ENCODE data around the gene SPPL2B. TPM values are rescaled to one million over a fixed set of nuclear protein-coding genes. Genes with fewer than 3 reads are reported as not detected.
A peak's percentile ranks its signal among the peaks of the same experiment; 100 is the strongest.

The SPPL2B gene
- total RNA-seq, 2 experiments from 2014 or later: 106 to 111 TPM

GRCh38 chr19:2353887-2354592, 25.6 kb downstream of the SPPL2B start:
- Mint-ChIP-seq H3K4me3 (no peak overlapping the region), H3K36me3 (ENCODE audit: low read depth) (no peaks in the 10 kb centered on the region), H3K4me1 (ENCODE audit: low read depth) (no peaks in the 10 kb centered on the region), H3K27ac (no peak overlapping the region), H3K27me3 (no peaks in the 10 kb centered on the region), H3K9me3 (no peaks in the 10 kb centered on the region)
- ChIA-PET CTCF (no interaction called here), POLR2A (no interaction called here)
- Histone ChIP-seq H3K27me3 (ENCODE audit: control insufficient read depth in 1 of 2, insufficient read depth in 2 of 2, low read length in 2 of 2) (no peaks in the 10 kb centered on the region), H3K4me3 (ENCODE audit: low read length) (no peak overlapping the region), H3K27ac (ENCODE audit: low read depth in 1 of 2, low read length in 2 of 2) (no peak overlapping the region), H3K9me3 (ENCODE audit: control insufficient read depth in 1 of 2, insufficient read depth in 1 of 2, low read length in 2 of 2) (no peaks in the 10 kb centered on the region), H3K4me1 (ENCODE audit: insufficient read depth, low read length) (no peaks in the 10 kb centered on the region), H3K36me3 (ENCODE audit: insufficient read depth, low read length) (peaks cover 18% of the 10 kb centered on the region)
- no peak for ATAC-seq (ENCODE audit: poor library complexity)
- no peak for TF ChIP-seq CTCF (IDR thresholded peaks at IDR 0.05)
- peak in 1 of 14 experiments; percentile 28 for DNase-seq
- intact Hi-C loops (cut with DNase I, micrococcal nuclease): no loop called here

DNA sequence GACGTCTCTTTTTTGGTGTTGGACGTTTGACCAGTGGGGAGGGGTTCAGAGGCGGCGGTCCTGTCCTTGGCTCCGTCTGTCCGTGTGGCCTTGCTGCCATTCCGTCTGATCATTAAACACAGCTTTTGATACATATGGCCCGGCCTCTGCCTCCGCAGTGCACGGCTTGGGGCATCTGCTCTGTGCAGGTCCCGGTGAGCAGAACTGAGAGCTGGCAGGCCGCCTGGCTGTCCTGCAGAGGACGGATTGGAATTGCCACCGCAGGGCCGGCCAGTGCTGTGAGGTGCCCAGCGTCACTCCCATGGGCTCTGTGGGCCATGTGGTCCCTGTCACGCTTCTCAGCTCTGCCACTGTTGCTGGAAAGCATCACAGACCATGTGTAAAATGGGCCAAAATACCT, 26.2 kb downstream of the SPPL2B start:
- CTCF ChIA-PET: no interaction called here
- Mint-ChIP-seq H3K27me3 (no peaks in the 10 kb centered on the region), H3K4me1 (ENCODE audit: low read depth) (no peaks in the 10 kb centered on the region), H3K36me3 (ENCODE audit: low read depth) (no peaks in the 10 kb centered on the region), H3K27ac (no peak overlapping the region), H3K4me3 (no peak overlapping the region), H3K9me3 (no peaks in the 10 kb centered on the region)
- no peak for ATAC-seq (ENCODE audit: poor library complexity)
- peaks cover 18% of the 10 kb centered on the region for H3K36me3 ChIP-seq (ENCODE audit: insufficient read depth, low read length)
- POLR2A ChIA-PET: no interaction called here
- H3K4me3 ChIP-seq (ENCODE audit: low read length): no peak overlapping the region
- intact Hi-C loops (cut with DNase I, micrococcal nuclease): no loop called here
- DNase-seq: no peak
- H3K27ac ChIP-seq (ENCODE audit: low read depth in 1 of 2, low read length in 2 of 2): no peak overlapping the region
- no peaks in the 10 kb centered on the region for H3K4me1 ChIP-seq (ENCODE audit: insufficient read depth, low read length)
- H3K27me3 ChIP-seq (ENCODE audit: control insufficient read depth in 1 of 2, insufficient read depth in 2 of 2, low read length in 2 of 2): peaks cover 0 to 2% of the 10 kb centered on the region in 2 experiments
- no peaks in the 10 kb centered on the region for H3K9me3 ChIP-seq (ENCODE audit: control insufficient read depth in 1 of 2, insufficient read depth in 1 of 2, low read length in 2 of 2)
- no peak for TF ChIP-seq CTCF (IDR thresholded peaks at IDR 0.05)

GRCh38 chr19:2355168-2356035, 26.9 kb downstream of the SPPL2B start:
- CTCF ChIA-PET: no interaction called here
- Mint-ChIP-seq H3K27me3 (peaks cover 2% of the 10 kb centered on the region), H3K4me3 (no peak overlapping the region), H3K36me3 (ENCODE audit: low read depth) (no peaks in the 10 kb centered on the region), H3K27ac (no peak overlapping the region), H3K9me3 (no peaks in the 10 kb centered on the region), H3K4me1 (ENCODE audit: low read depth) (peaks cover 1% of the 10 kb centered on the region)
- Histone ChIP-seq H3K27me3 (ENCODE audit: control insufficient read depth in 1 of 2, insufficient read depth in 2 of 2, low read length in 2 of 2) (peaks cover 0 to 8% of the 10 kb centered on the region in 2 experiments), H3K36me3 (ENCODE audit: insufficient read depth, low read length) (peaks cover 17% of the 10 kb centered on the region), H3K4me3 (ENCODE audit: low read length) (no peak overlapping the region), H3K9me3 (ENCODE audit: control insufficient read depth in 1 of 2, insufficient read depth in 1 of 2, low read length in 2 of 2) (peaks cover 0 to 2% of the 10 kb centered on the region in 2 experiments), H3K4me1 (ENCODE audit: insufficient read depth, low read length) (peaks cover 3% of the 10 kb centered on the region), H3K27ac (ENCODE audit: low read depth in 1 of 2, low read length in 2 of 2) (no peak overlapping the region)
- POLR2A ChIA-PET: no interaction called here
- ATAC-seq (ENCODE audit: poor library complexity): no peak
- TF ChIP-seq CTCF (IDR thresholded peaks at IDR 0.05): no peak
- no peak for DNase-seq
- intact Hi-C loops (cut with DNase I, micrococcal nuclease): no loop called here
